ENCODE data around the gene DCLRE1B. TPM values are rescaled to one million over a fixed set of nuclear protein-coding genes. Genes with fewer than 3 reads are reported as not detected.

DCLRE1B gene
- total and polyA plus RNA-seq, 9 of the 15 experiments (the other 6 are each of a cell fraction or from before 2014, with no cell fraction given): 10.6 to 28.8 (median 17.2) TPM

DNA sequence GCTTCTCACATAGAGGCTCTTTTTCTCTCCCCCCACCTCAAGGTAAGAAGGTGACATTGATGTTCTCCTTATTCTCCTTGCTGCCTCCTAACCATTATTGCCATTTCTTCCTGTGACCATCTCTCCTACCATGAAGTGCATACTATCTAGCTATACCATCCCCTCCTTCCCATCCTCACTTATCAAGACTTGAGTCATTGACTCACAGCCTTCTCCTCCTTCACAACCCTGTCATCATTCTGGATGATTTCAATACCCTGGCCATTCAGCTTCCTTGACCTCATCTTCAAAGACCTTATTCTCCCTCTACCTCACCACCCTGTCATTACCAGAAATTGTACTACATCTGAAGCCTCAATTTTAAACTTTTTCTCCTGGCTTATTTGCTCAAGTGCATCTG, 13.1 kb downstream of the DCLRE1B start:
- H3K79me2 ChIP-seq (ENCODE audit: control insufficient read depth, insufficient read depth, low read length): peaks cover 17% of the 10 kb centered on the region
- no TSS peak for BruUV-seq (replicated peaks)
- ATAC-seq: peak; percentile 10; the same call in 2 of the 3 replicates
- peaks cover 3% of the 10 kb centered on the region; the same call in 2 of the 3 replicates for H3K36me3 ChIP-seq (ENCODE audit: control insufficient read depth, insufficient read depth, low read length)
- peaks cover 3% of the 10 kb centered on the region for H3K9me1 ChIP-seq (ENCODE audit: control insufficient read depth, insufficient read depth, low read length)
- intact Hi-C loops (cut with micrococcal nuclease) (no loop called here), in situ Hi-C loops (cut with MboI) (no loop called here)
- H3K27me3 ChIP-seq (ENCODE audit: control insufficient read depth in 2 of 2, insufficient read depth in 2 of 2, low read length in 2 of 2): no peaks in the 10 kb centered on the region
- no peaks in the 10 kb centered on the region for H4K20me1 ChIP-seq (replicated peaks; ENCODE audit: control insufficient read depth, insufficient read depth, low read length)
- FAIRE-seq: peak; percentile 52
- DNase-seq (ENCODE audit: extremely low read depth in 1 of 4, low spot score in 3 of 4): peak in 2 of 4 experiments; percentile 51 to 60
- H3K4me3 ChIP-seq: no peak overlapping the region
- H3K4me1 ChIP-seq (replicated peaks in 1 of 2; ENCODE audit: control insufficient read depth in 2 of 2, insufficient read depth in 2 of 2, low read length in 2 of 2): peaks cover 18 to 45% of the 10 kb centered on the region in 2 experiments; a peak in 4 of 5 replicates
- H3K27ac ChIP-seq (ENCODE audit: extremely low read depth, low read depth, low read length): no peak overlapping the region
- no peak overlapping the region for H2AFZ ChIP-seq (ENCODE audit: low read depth, low read length)
- no peak overlapping the region for H3K9ac ChIP-seq (ENCODE audit: insufficient read depth in 1 of 2, low read depth in 2 of 2, low read length in 2 of 2)
- H3K9me3 ChIP-seq (replicated peaks; ENCODE audit: control insufficient read depth, insufficient read depth, low read depth, low read length): no peaks in the 10 kb centered on the region
- ChIA-PET POLR2A (interaction anchor here (1.4 to 6.5 kb wide), 3 partner anchors 9 to 13 kb away, joined by 4 to 64 read pairs (median 4); partner anchors contain the start of genes DCLRE1B and HIPK1), CTCF (ENCODE audit: low intra/inter-chr PET ratio) (no interaction called here)
- H3K4me2 ChIP-seq (ENCODE audit: insufficient read depth, low read length): no peak overlapping the region
- TF ChIP-seq SMARCA4 (IDR thresholded peaks at IDR 0.05) (peak; percentile 55), TOE1 (IDR thresholded peaks at IDR 0.05; ENCODE audit: borderline replicate concordance) (no peak), TOE1 (CRISPR knock-in tag; IDR thresholded peaks at IDR 0.05; ENCODE audit: borderline replicate concordance, low read depth) (no peak), FOSL1 (tag; conservative IDR thresholded peaks at IDR 0.05) (peak; percentile 67; the same call in 1 of the 2 replicates), EZH2 (IDR thresholded peaks at IDR 0.05; ENCODE audit: borderline replicate concordance, low read depth, low read length) (no peak), JUND (IDR thresholded peaks at IDR 0.05; ENCODE audit: borderline replicate concordance, low read depth, low read length) (0 out of 2 replicates have a peak, but pooled peaks have one; percentile 32), JUND (tag; IDR thresholded peaks at IDR 0.05; ENCODE audit: borderline replicate concordance, low read depth, low read length) (no peak), DPF2 (IDR thresholded peaks at IDR 0.05) (peak; percentile 52), SP1 (CRISPR knock-in tag; IDR thresholded peaks at IDR 0.05) (no peak), HDAC1 (IDR thresholded peaks at IDR 0.05) (peak in 1 of 2 experiments; percentile 29; a peak in 1 of 4 replicates), ZZZ3 (IDR thresholded peaks at IDR 0.05) (no peak), TCF3 (CRISPR knock-in tag; IDR thresholded peaks at IDR 0.05) (peak; percentile 43; the same call in 1 of the 2 replicates), ZNF263 (CRISPR knock-in tag; IDR thresholded peaks at IDR 0.05; ENCODE audit: borderline replicate concordance) (no peak), SLC30A9 (CRISPR knock-in tag; IDR thresholded peaks at IDR 0.05) (no peak), MEIS2 (IDR thresholded peaks at IDR 0.05; ENCODE audit: partially characterized antibody) (peak; percentile 18), SMARCE1 (IDR thresholded peaks at IDR 0.05) (0 out of 2 replicates have a peak, but pooled peaks have one; percentile 40), KDM1A (IDR thresholded peaks at IDR 0.05) (peak; percentile 24 to 40; a peak in 2 of 4 replicates)
- TF ChIP-seq, protein P1, sequence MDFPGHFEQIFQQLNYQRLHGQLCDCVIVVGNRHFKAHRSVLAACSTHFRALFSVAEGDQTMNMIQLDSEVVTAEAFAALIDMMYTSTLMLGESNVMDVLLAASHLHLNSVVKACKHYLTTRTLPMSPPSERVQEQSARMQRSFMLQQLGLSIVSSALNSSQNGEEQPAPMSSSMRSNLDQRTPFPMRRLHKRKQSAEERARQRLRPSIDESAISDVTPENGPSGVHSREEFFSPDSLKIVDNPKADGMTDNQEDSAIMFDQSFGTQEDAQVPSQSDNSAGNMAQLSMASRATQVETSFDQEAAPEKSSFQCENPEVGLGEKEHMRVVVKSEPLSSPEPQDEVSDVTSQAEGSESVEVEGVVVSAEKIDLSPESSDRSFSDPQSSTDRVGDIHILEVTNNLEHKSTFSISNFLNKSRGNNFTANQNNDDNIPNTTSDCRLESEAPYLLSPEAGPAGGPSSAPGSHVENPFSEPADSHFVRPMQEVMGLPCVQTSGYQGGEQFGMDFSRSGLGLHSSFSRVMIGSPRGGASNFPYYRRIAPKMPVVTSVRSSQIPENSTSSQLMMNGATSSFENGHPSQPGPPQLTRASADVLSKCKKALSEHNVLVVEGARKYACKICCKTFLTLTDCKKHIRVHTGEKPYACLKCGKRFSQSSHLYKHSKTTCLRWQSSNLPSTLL (IDR thresholded peaks at IDR 0.05): no peak
- TF ChIP-seq, protein P2, sequence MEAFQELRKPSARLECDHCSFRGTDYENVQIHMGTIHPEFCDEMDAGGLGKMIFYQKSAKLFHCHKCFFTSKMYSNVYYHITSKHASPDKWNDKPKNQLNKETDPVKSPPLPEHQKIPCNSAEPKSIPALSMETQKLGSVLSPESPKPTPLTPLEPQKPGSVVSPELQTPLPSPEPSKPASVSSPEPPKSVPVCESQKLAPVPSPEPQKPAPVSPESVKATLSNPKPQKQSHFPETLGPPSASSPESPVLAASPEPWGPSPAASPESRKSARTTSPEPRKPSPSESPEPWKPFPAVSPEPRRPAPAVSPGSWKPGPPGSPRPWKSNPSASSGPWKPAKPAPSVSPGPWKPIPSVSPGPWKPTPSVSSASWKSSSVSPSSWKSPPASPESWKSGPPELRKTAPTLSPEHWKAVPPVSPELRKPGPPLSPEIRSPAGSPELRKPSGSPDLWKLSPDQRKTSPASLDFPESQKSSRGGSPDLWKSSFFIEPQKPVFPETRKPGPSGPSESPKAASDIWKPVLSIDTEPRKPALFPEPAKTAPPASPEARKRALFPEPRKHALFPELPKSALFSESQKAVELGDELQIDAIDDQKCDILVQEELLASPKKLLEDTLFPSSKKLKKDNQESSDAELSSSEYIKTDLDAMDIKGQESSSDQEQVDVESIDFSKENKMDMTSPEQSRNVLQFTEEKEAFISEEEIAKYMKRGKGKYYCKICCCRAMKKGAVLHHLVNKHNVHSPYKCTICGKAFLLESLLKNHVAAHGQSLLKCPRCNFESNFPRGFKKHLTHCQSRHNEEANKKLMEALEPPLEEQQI (IDR thresholded peaks at IDR 0.05): no peak
- TF ChIP-seq, protein P3, sequence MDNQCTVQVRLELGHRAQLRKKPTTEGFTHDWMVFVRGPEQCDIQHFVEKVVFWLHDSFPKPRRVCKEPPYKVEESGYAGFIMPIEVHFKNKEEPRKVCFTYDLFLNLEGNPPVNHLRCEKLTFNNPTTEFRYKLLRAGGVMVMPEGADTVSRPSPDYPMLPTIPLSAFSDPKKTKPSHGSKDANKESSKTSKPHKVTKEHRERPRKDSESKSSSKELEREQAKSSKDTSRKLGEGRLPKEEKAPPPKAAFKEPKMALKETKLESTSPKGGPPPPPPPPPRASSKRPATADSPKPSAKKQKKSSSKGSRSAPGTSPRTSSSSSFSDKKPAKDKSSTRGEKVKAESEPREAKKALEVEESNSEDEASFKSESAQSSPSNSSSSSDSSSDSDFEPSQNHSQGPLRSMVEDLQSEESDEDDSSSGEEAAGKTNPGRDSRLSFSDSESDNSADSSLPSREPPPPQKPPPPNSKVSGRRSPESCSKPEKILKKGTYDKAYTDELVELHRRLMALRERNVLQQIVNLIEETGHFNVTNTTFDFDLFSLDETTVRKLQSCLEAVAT (IDR thresholded peaks at IDR 0.05): no peak

Measured in K562 (cell line).